IPS DF 6.9 (cell line): Measurements from ENCODE around the gene GRIA4.
A peak's percentile ranks its signal among the peaks of the same experiment; 100 is the strongest.

Experiments used
- DNase-seq: peaks from one replicate; pipeline ENCODE4 v3.0.0-alpha.2; 2013; ENCODE audit warnings: low read depth, low spot score
- H3K27ac ChIP-seq: one replicate; pipeline ENCODE4 v1.5.1; 2013; ENCODE audit warnings: low read length, control low read depth
- H3K27me3 ChIP-seq: 2 replicates; pipeline ENCODE4 v1.6.1; 2013; ENCODE audit warnings: mild to moderate bottlenecking, low read length; ENCODE audit not compliant: control insufficient read depth, insufficient read depth
- H3K36me3 ChIP-seq: 2 replicates; pipeline ENCODE4 v1.6.1; 2013; ENCODE audit warnings: low read length; ENCODE audit not compliant: control insufficient read depth, insufficient read depth
- H3K4me1 ChIP-seq: 2 replicates; pipeline ENCODE4 v1.6.1; 2013; ENCODE audit warnings: low read length; ENCODE audit not compliant: control insufficient read depth, insufficient read depth
- H3K4me3 ChIP-seq: 2 replicates; pipeline ENCODE4 v1.5.1; 2013; ENCODE audit warnings: mild to moderate bottlenecking, low read length
- H3K9me3 ChIP-seq: 2 replicates; pipeline ENCODE4 v1.6.1; 2013; ENCODE audit warnings: low read length, inconsistent platforms; ENCODE audit not compliant: control insufficient read depth, insufficient read depth
- WGBS: extraction: QIAGEN DNeasy Blood & Tissue Kit; methylation state at CpG from one replicate; pipeline ENCODE4 v1.1.7; 2013; ENCODE audit warnings: mixed read lengths, missing lambda C conversion rate; ENCODE audit not compliant: insufficient read length, insufficient coverage; 5-methylcytosine and 5-hydroxymethylcytosine counted together

Gene GRIA4

DNA sequence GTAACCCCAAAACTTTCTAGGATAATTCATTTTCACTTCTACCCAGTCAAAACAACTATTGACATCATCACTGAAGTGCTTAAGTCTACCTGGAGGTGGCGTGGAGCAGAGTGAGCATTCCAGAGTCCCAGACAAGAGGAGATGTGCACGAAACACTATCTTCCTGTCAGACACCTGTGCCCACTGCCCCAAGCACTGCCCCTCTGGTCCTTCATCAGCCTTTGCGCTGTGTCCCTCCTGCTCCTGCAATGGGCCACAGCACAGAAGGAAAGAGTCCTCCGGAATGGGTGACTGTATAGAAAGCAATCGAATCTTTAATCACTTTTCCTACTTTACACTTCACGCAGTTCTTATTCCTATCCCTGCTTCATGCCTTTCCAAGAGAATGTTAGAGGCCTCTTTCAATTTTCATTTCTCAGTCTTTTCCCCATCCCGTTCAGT lies 512 bp upstream of the GRIA4 start:
- Histone ChIP-seq H3K4me1 (peaks cover 3% of the 10 kb centered on the region; the same call in 1 of the 2 replicates), H3K4me3 (peak overlapping the region; percentile 15; the same call in 1 of the 2 replicates), H3K36me3 (no peaks in the 10 kb centered on the region), H3K9me3 (no peaks in the 10 kb centered on the region), H3K27ac (no peak overlapping the region), H3K27me3 (no peaks in the 10 kb centered on the region; the same call in 1 of the 2 replicates)
- no CpG with 5 or more reads among the region's 7 CpGs for WGBS
- no peak for DNase-seq

DNA sequence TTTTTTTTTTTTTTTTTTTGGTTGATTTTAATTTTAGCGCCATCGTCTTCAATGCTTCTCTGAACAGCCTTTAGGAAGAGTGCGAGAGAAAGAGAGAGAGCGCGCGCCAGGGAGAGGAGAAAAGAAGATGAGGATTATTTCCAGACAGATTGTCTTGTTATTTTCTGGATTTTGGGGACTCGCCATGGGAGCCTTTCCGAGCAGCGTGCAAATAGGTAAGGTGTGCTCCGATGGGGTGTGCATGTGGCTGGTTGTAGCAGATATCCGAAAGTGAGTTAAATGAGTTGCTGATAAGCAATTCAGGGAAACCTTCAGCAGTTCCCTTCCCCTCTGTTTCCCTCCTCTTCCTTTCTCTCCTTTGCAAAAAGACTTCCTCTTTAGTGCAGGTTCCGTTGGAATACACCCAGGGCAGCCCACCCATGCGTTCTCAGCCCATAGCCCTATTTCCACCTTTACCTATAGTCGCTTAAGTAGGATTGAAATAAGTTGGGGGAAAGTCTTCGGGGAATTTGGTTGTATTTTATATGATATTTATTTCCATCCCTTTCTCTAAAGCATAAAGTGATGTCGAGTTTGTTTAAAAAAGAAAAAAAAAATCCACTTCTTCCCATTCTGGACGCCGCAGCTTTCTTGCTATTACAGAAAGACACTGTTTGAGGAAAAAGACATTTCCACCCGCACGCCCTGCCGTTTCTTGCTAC lies 1.1 kb downstream of the GRIA4 start:
- Histone ChIP-seq H3K27ac (no peak overlapping the region), H3K27me3 (no peaks in the 10 kb centered on the region; the same call in 1 of the 2 replicates), H3K4me3 (peak overlapping the region; percentile 63; the same call in 1 of the 2 replicates), H3K9me3 (no peaks in the 10 kb centered on the region), H3K4me1 (peaks cover 3% of the 10 kb centered on the region; the same call in 1 of the 2 replicates), H3K36me3 (no peaks in the 10 kb centered on the region)
- no peak for DNase-seq
- WGBS: no CpG with 5 or more reads among the region's 21 CpGs

DNA sequence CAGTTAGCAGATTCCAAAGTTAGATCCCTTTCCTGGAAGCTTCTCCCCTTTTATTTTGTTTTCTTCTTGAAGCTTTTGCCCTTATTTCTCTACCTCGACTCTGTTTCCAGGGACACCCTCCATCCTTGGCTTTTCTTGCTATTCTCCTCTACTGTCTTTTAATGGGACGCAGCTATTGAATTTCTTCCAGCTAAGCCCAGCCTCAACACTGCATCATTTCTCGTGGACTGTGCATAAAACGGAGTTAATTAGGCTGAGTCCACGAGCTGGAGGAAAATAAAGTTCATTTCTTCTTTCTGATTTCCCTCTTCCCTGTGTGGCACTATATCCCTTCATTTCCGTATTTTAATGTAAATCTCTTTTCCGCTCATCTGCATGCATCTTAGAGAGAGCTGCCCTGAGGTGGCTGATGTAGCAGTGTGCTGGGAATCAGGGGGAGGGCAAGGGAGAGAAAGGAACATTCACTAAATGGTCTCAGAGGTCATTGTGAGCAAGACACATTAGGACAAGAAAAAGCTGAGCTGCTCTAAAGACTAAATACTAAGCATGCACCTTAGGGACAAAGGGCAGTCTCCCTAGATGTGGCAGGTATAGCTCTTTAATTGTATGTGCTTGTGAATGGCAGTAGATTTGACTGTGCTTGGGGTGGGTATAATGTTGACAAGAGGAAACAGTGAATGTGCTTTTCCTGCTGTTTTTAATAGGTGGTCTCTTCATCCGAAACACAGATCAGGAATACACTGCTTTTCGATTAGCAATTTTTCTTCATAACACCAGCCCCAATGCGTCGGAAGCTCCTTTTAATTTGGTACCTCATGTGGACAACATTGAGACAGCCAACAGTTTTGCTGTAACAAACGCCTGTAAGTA lies 1.9 kb downstream of the GRIA4 start:
- H3K36me3 ChIP-seq: no peaks in the 10 kb centered on the region
- no peaks in the 10 kb centered on the region; the same call in 1 of the 2 replicates for H3K27me3 ChIP-seq
- peak overlapping the region; percentile 63; the same call in 1 of the 2 replicates for H3K4me3 ChIP-seq
- WGBS: no CpG with 5 or more reads among the region's 12 CpGs
- DNase-seq: no peak
- no peak overlapping the region for H3K27ac ChIP-seq
- H3K4me1 ChIP-seq: peaks cover 3% of the 10 kb centered on the region; the same call in 1 of the 2 replicates
- H3K9me3 ChIP-seq: no peaks in the 10 kb centered on the region

DNA sequence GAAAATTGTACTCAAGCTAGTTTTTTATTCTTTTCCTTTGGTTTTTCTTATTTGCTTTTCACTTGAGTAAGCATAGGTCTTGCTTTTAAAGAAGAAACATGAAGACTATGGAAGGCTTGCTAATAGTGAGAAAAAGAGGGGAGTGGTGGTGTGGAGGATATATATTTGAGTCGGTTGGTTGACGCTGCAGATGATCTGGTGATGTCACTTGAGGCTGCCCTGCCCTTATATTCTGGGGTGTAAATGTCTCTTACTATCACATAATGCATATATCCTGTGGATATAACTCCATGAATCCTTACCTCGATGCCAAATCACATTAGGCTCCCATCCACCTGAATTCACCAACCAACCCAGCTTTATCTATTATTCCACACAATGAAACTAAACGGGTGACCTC lies 2.9 kb downstream of the GRIA4 start:
- no peak overlapping the region for H3K27ac ChIP-seq
- H3K9me3 ChIP-seq: no peaks in the 10 kb centered on the region
- no peaks in the 10 kb centered on the region; the same call in 1 of the 2 replicates for H3K27me3 ChIP-seq
- H3K4me3 ChIP-seq: no peak overlapping the region
- H3K36me3 ChIP-seq: no peaks in the 10 kb centered on the region
- DNase-seq: no peak
- H3K4me1 ChIP-seq: peaks cover 3% of the 10 kb centered on the region; the same call in 1 of the 2 replicates
- no CpG with 5 or more reads among the region's 4 CpGs for WGBS

DNA sequence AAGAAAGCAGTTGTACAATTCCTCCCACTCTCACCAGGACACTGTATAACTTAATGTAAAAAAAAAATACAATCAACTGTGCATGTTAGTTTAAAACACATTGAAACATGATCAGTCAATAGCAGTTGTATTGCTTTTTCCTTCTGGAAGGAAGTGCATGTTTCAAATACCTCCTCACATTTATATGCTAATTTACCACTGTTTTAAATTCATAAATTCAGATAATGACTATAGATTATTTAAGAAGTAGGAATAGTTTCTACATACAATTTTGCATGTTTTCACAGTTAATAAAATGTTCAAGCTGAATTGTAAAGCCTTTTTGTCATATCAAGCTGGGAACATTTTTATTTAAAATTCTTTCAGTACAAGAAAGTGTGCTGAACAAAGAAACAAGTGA lies 3.3 kb downstream of the GRIA4 start:
- H3K27ac ChIP-seq: no peak overlapping the region
- no peaks in the 10 kb centered on the region for H3K9me3 ChIP-seq
- DNase-seq: no peak
- H3K36me3 ChIP-seq: no peaks in the 10 kb centered on the region; the same call in 1 of the 2 replicates
- no peaks in the 10 kb centered on the region; the same call in 1 of the 2 replicates for H3K27me3 ChIP-seq
- H3K4me3 ChIP-seq: no peak overlapping the region
- peaks cover 3% of the 10 kb centered on the region; the same call in 1 of the 2 replicates for H3K4me1 ChIP-seq

DNA sequence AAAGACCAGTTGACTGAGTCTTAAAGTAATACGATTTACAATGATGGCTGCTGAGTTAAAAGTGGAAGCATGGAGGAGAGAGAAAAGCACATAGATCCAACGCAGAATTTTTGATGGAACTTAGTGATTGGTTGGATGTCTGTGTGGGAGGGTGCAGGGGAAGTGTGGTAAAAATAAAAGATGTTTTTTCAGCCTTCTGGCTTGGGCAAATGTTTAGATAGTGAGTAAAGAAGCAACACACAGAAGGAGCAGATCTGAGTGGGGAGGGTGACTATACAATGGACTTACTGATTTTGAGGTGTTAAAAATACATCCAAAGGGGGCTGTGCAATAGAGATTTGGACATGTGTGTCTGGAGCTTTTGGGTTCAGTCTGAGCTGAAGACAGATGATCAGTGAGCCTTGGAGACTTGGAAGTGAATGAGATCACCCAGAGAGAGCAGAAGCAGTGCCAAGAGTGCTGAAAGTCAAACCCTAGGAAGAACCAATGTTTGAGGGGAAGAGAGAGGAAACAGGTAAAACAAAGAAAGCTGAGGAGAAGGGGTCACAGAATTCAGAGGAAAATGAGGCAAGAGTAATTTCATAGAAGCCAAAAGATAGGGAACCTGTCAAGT lies 8.6 kb downstream of the GRIA4 start:
- no peaks in the 10 kb centered on the region for H3K4me1 ChIP-seq
- no CpG with 5 or more reads among the region's 2 CpGs for WGBS
- H3K27me3 ChIP-seq: no peaks in the 10 kb centered on the region

DNA sequence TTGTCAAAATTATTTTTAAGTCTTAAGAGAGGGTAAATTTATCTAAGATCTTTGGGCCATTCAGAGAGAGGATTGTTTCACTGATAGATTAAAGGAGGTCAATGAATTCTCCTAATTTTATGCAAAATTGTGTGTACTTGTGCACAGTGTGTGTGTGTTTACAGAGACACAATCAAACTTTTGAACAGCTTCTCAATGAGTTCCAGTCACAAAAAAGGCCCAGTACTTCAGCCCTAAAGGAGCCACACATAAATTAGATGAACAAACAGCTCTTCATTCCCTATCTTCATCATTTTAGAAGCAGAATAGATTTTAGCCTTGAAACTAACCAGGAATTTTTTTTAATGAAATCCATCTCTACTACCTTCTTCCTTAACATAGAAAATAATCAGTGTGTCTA lies 9.7 kb downstream of the GRIA4 start:
- H3K9me3 ChIP-seq: no peaks in the 10 kb centered on the region
- no peaks in the 10 kb centered on the region for H3K27me3 ChIP-seq
- DNase-seq: no peak
- H3K4me3 ChIP-seq: no peak overlapping the region
- no peak overlapping the region for H3K27ac ChIP-seq
- H3K4me1 ChIP-seq: no peaks in the 10 kb centered on the region
- no peaks in the 10 kb centered on the region; the same call in 1 of the 2 replicates for H3K36me3 ChIP-seq

More for the DNA sequence above, 8.6 kb downstream of the GRIA4 start:
- H3K4me3 ChIP-seq: no peak overlapping the region
- H3K36me3 ChIP-seq: no peaks in the 10 kb centered on the region; the same call in 1 of the 2 replicates
- no peak overlapping the region for H3K27ac ChIP-seq
- H3K9me3 ChIP-seq: no peaks in the 10 kb centered on the region
- no peak for DNase-seq

DNA sequence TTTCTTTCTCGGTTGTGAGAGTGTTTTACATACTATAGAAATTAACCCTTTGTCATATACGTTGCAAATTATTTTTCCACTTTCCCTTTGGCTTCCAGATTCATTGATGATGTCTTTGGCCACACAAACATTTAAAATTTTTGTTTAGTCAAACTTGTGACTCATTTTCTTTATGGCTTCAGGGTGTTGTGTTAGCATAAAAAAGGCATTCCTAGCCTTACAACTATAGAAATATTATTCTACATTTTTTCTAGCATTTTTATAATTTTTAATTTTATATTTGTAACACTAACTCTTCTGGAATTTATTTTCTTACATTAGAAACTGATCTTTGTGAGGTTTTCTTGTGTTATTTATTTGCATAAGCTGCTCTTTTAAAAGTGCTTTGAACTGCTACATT lies 12.1 kb downstream of the GRIA4 start:
- no CpG with 5 or more reads among the region's 2 CpGs for WGBS
- Histone ChIP-seq H3K9me3 (no peaks in the 10 kb centered on the region), H3K36me3 (no peaks in the 10 kb centered on the region; the same call in 1 of the 2 replicates), H3K4me3 (no peak overlapping the region), H3K27ac (no peak overlapping the region), H3K27me3 (no peaks in the 10 kb centered on the region), H3K4me1 (no peaks in the 10 kb centered on the region)
- no peak for DNase-seq

DNA sequence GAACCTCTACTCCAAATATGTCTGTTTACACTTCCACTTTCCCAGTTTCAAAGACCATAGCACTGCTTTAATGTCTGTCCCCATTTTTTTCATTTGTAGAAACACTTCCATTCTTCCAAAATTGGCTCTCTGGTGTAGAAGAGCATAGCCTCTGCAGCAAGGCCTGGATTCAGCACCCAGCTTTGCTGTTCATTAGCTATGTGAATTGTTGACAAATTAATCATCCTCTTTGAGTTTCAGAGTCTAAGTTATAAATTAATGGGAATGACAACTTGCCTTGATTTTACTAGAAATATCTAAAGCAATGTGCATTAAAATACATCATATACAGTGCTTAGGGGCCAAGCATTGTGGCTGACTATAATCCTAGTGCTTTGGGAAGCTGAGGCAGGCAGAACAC lies 22.4 kb downstream of the GRIA4 start:
- Histone ChIP-seq H3K36me3 (no peaks in the 10 kb centered on the region), H3K4me3 (no peak overlapping the region), H3K9me3 (no peaks in the 10 kb centered on the region), H3K27me3 (no peaks in the 10 kb centered on the region), H3K4me1 (no peaks in the 10 kb centered on the region), H3K27ac (no peak overlapping the region)
- no peak for DNase-seq

DNA sequence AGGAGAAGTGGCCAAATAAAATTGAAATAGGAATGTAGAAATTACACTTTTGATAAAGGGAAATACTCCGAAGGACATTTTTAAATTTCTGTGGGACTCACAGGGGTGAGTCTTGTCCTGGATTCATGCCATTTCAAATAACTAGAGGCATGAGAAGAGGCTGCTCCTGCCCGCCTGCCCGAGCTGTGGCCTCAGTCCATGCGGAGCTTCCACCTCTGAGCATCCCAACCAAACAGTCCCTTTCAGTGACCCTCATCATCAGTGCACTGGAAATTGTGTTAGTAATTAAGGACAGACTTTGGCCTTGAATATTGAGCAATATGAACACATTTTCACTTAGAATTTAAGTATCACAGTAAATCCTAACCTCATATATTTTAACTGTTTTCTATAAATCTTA lies 25.6 kb downstream of the GRIA4 start:
- WGBS: no CpG with 5 or more reads among the region's 4 CpGs
- Histone ChIP-seq H3K27me3 (no peaks in the 10 kb centered on the region), H3K27ac (no peak overlapping the region), H3K9me3 (no peaks in the 10 kb centered on the region), H3K4me1 (no peaks in the 10 kb centered on the region), H3K36me3 (no peaks in the 10 kb centered on the region), H3K4me3 (no peak overlapping the region)
- no peak for DNase-seq
